GM21786 (cell line): ENCODE measurements around the gene IL3.

ENCODE experiments used
- ATAC-seq: cut with Tn5 transposase; IDR thresholded peaks from one replicate; pipeline ENCODE4 v1.9.1; 2021; ENCODE audit not compliant: unreplicated experiment

The IL3 gene

DNA sequence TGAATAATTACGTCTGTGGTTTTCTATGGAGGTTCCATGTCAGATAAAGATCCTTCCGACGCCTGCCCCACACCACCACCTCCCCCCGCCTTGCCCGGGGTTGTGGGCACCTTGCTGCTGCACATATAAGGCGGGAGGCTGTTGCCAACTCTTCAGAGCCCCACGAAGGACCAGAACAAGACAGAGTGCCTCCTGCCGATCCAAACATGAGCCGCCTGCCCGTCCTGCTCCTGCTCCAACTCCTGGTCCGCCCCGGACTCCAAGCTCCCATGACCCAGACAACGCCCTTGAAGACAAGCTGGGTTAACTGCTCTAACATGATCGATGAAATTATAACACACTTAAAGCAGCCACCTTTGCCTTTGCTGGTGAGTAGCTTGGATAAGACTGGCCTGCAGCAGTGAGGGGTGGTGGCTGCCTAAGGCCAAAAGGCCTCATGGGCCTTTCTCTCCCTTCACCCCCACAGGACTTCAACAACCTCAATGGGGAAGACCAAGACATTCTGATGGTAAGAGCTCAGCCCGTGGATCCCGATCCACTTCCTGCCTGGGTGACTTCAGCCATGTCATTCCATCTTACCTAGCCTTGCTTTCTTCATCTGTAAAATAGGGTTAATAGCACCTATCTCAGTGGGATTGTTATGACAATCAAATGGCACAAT lies at the start of gene IL3:
IL3 (plus strand) TSS at position 155 of the 661 bp plus-strand sequence; CDS start at position 207, 52 bp downstream.
- ATAC-seq: no peak

DNA sequence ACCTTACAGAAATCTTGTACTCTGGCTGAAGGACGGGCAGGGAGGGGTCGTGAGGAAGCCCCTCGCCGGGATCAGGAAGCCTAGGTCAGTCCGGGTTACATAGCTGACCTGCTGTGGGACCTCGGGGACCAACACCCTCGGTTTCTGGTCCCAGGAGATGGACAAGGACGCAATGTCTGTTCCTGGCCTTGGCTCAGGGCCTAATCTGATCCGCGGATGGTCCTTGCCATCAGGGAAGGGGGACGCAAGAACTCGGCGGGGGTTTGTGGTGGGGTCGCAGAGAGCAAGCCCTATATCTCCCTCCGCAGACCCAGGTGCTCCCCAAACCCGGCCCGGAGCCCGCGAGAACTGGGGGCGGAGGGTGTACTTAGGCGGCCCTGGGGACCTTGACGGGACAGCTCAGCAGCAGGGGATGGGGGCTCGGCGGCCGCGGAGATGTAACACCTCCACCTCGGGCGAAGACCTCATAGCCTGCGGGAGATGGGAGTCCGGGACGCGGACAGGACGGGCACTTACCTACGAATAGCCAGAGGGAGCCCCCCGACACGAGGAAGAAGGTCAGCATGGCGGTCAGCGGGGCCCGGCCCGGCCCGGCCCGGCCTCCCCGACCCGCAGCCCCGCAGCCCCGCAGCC lies 49.4 kb upstream of the IL3 start:
- ATAC-seq: no peak

DNA sequence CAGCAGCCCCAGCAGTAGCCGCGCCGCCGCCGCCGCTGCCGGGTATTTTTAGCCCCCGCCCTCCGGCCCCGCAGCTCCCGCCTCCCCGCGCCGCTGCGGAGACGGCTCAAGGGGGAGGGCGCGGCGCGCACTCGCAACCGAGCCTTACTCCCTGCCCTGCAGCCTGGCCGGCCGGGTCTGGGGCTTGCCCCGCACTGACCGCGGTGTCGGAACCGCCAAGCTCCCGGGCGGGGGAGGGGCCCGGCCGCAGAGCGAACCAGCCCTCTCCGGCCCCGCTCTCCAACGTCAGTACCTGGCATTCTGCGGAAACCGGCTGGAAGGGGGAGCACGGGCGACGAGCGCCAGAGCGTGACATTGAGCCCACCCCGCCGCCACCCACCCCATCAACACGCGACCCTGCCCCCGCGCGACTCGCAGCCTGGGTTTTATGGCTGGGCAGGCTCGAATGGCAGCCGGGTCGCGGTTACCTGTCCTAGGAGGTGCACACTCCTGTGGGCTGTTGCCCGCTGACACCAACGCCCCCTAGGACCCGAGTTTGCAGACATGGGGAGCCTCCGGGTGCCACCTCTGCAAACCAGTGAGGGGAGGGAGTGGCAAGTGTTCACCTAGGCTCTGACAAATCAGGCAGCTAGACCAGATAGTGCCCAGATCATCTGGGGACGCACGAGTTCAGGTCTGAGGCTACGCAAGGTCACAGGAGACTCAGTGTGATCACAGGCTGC lies 48.7 kb upstream of the IL3 start, which contains the start of gene ACSL6:
ACSL6 (minus strand) TSS at position 37 of the 722 bp plus-strand sequence. CDS start 105 bp downstream, outside the sequence.
- no peak for ATAC-seq

DNA sequence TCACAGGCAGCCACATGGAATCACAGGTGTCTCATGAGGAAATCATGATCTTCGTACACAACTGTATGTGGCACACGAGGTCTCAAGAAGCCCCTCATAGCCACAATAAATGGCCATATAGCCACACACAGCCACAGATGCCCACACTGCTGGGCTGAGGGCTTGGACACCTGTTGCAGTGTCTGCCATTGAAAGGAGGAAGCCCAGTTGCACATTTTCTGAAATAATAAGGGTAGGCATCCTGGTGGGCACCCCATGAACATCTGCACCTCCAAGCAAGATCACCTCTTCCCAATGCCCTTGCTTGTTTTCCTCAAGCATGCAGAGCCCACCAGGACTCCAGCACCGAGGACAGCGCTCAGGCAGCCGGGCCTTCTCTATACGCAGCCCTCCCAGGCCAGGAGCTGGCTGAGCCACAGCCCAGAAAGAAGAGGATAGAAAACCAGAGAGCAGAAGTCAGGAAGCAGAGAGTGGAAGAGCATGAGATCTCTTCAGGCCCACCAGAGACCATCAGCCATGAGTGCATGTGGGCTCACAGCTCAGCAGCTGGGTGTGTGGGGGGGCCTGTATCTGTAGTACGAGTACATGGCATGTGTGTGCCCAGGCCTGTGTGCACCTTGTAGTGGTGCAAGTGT lies 48.0 kb upstream of the IL3 start:
- ATAC-seq: no peak

- ATAC-seq: no peak
Observed at GRCh38 chr5:132013006-132013689, 47.3 kb upstream of the IL3 start.

DNA sequence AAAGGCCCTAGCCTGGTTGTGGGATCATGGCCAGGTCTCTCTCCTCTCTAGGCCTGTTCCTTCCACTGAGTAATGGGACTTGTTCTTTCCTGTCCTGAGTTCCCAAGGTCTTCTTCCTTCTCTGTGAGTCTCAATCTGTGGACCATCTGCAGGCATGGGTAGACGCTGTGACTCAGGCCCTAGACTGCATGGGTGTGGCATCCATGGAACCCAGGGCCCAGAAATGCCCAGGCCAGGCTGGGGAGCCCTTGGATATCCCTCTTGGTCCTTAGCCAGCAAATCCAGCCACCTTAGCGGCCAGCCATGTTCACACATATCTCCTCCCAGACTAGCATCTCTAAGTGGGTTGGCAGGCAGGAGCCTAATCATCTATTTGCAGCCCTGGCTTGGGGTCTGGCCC lies 46.7 kb upstream of the IL3 start:
- ATAC-seq: no peak

GRCh38 chr5:132016721-132017250 lies 43.7 kb upstream of the IL3 start:
- no peak for ATAC-seq

DNA sequence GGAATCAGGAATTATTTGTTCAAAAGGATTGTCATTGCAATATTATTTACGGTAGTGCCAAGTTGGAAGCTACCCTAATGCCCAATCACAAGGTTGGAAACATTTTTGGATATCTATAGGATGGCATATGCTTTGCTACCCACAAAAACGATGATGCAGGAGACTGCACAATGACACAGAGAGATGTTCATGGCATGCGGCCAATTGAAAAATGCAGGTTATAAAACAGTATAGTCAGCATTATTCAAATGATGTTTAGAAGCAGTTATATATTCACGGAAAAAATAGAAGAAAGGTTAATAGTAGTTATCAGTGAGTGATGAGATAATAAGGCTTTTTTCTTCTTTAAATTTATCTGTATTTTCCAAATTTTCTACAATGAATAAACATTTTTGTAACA lies 43.1 kb upstream of the IL3 start:
- ATAC-seq: no peak

DNA sequence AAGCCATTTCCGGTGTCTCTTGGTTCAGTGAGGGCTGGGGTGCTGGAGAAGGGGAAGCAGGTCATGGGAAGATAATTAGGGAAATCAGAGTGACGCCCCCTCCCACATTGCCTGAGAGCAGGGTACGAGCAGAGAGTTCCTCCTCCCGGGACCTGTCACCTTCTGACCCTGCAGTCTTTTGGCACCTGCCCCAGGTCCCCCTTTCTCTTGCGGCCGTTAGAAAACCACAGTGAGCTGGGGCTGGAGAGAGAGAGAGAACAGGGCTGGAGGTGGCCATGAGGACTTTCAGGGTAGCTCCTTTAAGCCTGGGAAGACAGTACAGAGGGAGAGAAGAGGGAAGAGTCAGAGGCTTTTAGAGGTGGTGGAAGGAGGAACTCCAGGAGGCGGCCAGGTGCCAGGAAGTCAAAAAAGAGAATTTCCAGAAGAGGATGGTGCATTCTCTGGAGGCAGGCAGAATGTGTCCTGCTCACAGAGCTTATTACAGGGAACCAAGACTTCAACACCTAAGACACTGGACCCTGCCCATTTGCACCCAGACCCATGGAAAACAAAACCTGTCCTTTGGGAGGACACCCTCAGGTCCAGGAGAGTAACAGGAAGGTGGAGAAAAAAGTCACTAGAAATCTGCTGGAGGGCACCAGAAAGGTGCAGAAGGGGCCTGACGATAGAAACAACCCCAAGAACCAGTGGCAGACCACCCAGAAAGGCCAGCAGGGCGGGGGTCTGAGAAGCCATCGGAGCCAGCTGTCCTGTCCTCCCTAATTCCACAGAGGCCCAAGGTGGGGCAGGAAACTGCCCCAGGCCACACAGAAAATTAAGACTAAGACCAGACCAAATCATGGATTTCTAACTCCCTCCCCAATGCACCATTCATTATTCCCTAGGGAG lies 42.5 kb upstream of the IL3 start:
- ATAC-seq: no peak

DNA sequence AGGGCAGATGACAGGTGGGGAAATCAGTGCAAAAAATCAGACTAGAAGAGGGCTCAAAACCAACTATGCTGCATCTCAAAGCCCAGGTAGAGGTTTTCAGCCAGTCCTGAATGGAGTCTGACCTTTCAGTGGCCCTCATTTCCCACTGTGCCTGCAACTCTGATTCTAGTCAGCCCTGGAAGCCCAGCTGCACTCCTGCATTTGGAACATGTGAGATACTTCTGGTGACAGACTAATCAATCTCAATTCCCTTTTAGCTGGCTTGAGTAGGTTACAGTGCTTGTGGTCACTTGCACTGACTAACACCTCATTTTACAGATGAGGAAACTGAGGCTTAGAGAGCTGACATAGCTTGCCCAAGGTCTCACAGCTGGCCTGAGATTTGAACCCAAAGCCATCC lies 41.1 kb upstream of the IL3 start:
- ATAC-seq: no peak

- ATAC-seq: peak; percentile 98
Observed at GRCh38 chr5:132019857-132020555, 40.4 kb upstream of the IL3 start.

GRCh38 chr5:132020568-132021339 lies 39.7 kb upstream of the IL3 start:
- peak; percentile 19 for ATAC-seq

- ATAC-seq: no peak
Observed at GRCh38 chr5:132021654-132022053, 38.8 kb upstream of the IL3 start.

GRCh38 chr5:132022737-132023136 lies 37.7 kb upstream of the IL3 start:
- ATAC-seq: no peak

- ATAC-seq: no peak
Observed at GRCh38 chr5:132023258-132024116, 37.0 kb upstream of the IL3 start.

- ATAC-seq: no peak
Observed at GRCh38 chr5:132024117-132024435, 36.4 kb upstream of the IL3 start.

- no peak for ATAC-seq
Observed at GRCh38 chr5:132024789-132025402, 35.6 kb upstream of the IL3 start.
